SK-N-SH (cell line): Measurements from ENCODE around the gene RRP1B. TPM values are rescaled to one million over a fixed set of nuclear protein-coding genes. Genes with fewer than 3 reads are reported as not detected.

Source experiments
- CTCF ChIA-PET: fragments of 300-600, 350-600 bp; formaldehyde crosslinking; extraction: SDS; loops from one replicate; lab custom pipeline; 2021; lab: Yijun Ruan, JAX
- POLR2A ChIA-PET: fragments of 350-600 bp; sonication (Branson Sonifier 250); formaldehyde crosslinking; extraction: SDS; loops from one replicate; lab custom pipeline; 2020; ENCODE audit warnings: antibody characterized with exemption, inconsistent platforms; lab: Yijun Ruan, JAX
- DNase-seq: peaks from one replicate; pipeline ENCODE4 v3.0.0; 2012
- H2AFZ ChIP-seq: fragments of 200-600 bp; sonication (generic); 2 replicates; pipeline ENCODE4 v1.8.1; 2016; ENCODE audit warnings: antibody characterized with exemption, mild to moderate bottlenecking, low read depth
- H3F3A ChIP-seq: fragments of 200-600 bp; sonication (generic); replicated peaks from 2 replicates; pipeline ENCODE3; 2016; ENCODE audit warnings: antibody characterized with exemption, mild to moderate bottlenecking; ENCODE audit not compliant: insufficient read depth
- H3K27ac ChIP-seq, 2 experiments: fragments of 200-500 bp in 1 of 2; fragments of 200-600 bp in 1 of 2; sonication (Bioruptor generic) in 1 of 2; sonication (generic), shearing (Covaris generic) in 1 of 2; 2 replicates each; pipeline versions ENCODE4 v1.5.1 to v1.6.1; 2014 to 2016; ENCODE audit warnings: low read depth in 2 of 2, inconsistent platforms in 1 of 2, low read length in 1 of 2, mild to moderate bottlenecking in 1 of 2, mixed read lengths in 1 of 2
- H3K27me3 ChIP-seq: fragments of 200-600 bp; sonication (generic), shearing (Covaris generic); 2 replicates; pipeline ENCODE4 v1.6.1; 2016; ENCODE audit warnings: mixed run types; ENCODE audit not compliant: insufficient read depth
- H3K36me3 ChIP-seq, 2 experiments: fragments of 200-500 bp in 1 of 2; fragments of 200-600 bp in 1 of 2; sonication (Bioruptor generic) in 1 of 2; sonication (generic) in 1 of 2; replicated peaks in 1 of 2; 2 replicates each; pipeline versions ENCODE3 to v1.5.1; 2014 to 2016; ENCODE audit warnings: low read length in 1 of 2, mild to moderate bottlenecking in 1 of 2; ENCODE audit not compliant: insufficient read depth in 2 of 2, control insufficient read depth in 1 of 2
- H3K4me1 ChIP-seq, 2 experiments: fragments of 200-500 bp in 1 of 2; fragments of 200-600 bp in 1 of 2; sonication (Bioruptor generic) in 1 of 2; sonication (generic), shearing (Covaris generic) in 1 of 2; 2 replicates each; pipeline versions ENCODE4 v1.5.1 to v1.6.1; 2014 to 2016; ENCODE audit warnings: low read depth in 1 of 2, low read length in 1 of 2, mixed run types in 1 of 2; ENCODE audit not compliant: insufficient read depth in 2 of 2, control insufficient read depth in 1 of 2
- H3K4me2 ChIP-seq: fragments of 200-600 bp; sonication (generic), shearing (Covaris generic); 2 replicates; pipeline ENCODE4 v1.6.1; 2017; ENCODE audit warnings: mixed run types
- H3K4me3 ChIP-seq, 2 experiments: fragments of 200-500 bp in 1 of 2; fragments of 200-600 bp in 1 of 2; sonication (Bioruptor generic) in 1 of 2; sonication (generic), shearing (Covaris generic) in 1 of 2; 2 replicates each; pipeline versions ENCODE4 v1.5.1 to v1.8.1; 2014 to 2016; ENCODE audit warnings: low read depth in 2 of 2, inconsistent platforms in 1 of 2, low read length in 1 of 2, mild to moderate bottlenecking in 1 of 2, mixed read lengths in 1 of 2, moderate library complexity in 1 of 2
- H3K79me2 ChIP-seq: fragments of 200-600 bp; sonication (generic); 2 replicates; pipeline ENCODE4 v1.8.1; 2017; ENCODE audit warnings: mild to moderate bottlenecking; ENCODE audit not compliant: insufficient read depth
- H3K9ac ChIP-seq: fragments of 200-600 bp; sonication (generic); 2 replicates; pipeline ENCODE4 v1.6.1; 2017; ENCODE audit warnings: mixed run types
- H3K9me2 ChIP-seq: fragments of 200-600 bp; sonication (generic); 2 replicates; pipeline ENCODE4 v1.6.1; 2017; ENCODE audit warnings: mixed run types
- H3K9me3 ChIP-seq: fragments of 200-600 bp; sonication (generic); 2 replicates; pipeline ENCODE4 v1.6.1; 2017; ENCODE audit warnings: mixed run types, mild to moderate bottlenecking, moderate library complexity
- H4K20me1 ChIP-seq: fragments of 200-600 bp; sonication (generic); 2 replicates; pipeline ENCODE4 v1.6.1; 2017; ENCODE audit warnings: mild to moderate bottlenecking, mixed run types; ENCODE audit not compliant: insufficient read depth
- CHD2 ChIP-seq: fragments of 150-350 bp; IDR thresholded peaks from 2 replicates; pipeline ENCODE4 v1.6.1; 2018; ENCODE audit warnings: low read length; ENCODE audit not compliant: partially characterized antibody
- ELF1 ChIP-seq: IDR thresholded peaks from 2 replicates; pipeline ENCODE4 v1.4.0; 2012
- FOSL2 ChIP-seq: IDR thresholded peaks from 2 replicates; pipeline ENCODE4 v1.4.0; 2012; ENCODE audit warnings: low read depth, mild to moderate bottlenecking, moderate library complexity, borderline replicate concordance
- FOXJ3 ChIP-seq: sonication (generic); formaldehyde crosslinking; IDR thresholded peaks from 2 replicates; pipeline ENCODE4 v1.5.1; 2020; ENCODE audit warnings: mild to moderate bottlenecking, missing genetic modification reagents
- GABPA ChIP-seq: IDR thresholded peaks from 2 replicates; pipeline ENCODE4 v1.4.0; 2012; ENCODE audit warnings: low read depth, mild to moderate bottlenecking
- MXI1 ChIP-seq: IDR thresholded peaks from 2 replicates; pipeline ENCODE4 v1.6.1; 2012; ENCODE audit warnings: mild to moderate bottlenecking, low read depth, low read length, improper control_type of control experiment
- NFIC ChIP-seq: IDR thresholded peaks from 2 replicates; pipeline ENCODE4 v1.4.0; 2012; ENCODE audit warnings: borderline replicate concordance
- RAD21 ChIP-seq: IDR thresholded peaks from 2 replicates; pipeline ENCODE4 v1.6.1; 2012; ENCODE audit warnings: mild to moderate bottlenecking, low read length
- RCOR1 ChIP-seq: fragments of 150-350 bp; IDR thresholded peaks from 2 replicates; pipeline ENCODE4 v1.6.1; 2017; ENCODE audit warnings: antibody characterized with exemption, low read length
- RFX5 ChIP-seq: IDR thresholded peaks from 2 replicates; pipeline ENCODE4 v1.6.1; 2012; ENCODE audit warnings: mild to moderate bottlenecking, improper control_type of control experiment, low read length
- RXRA ChIP-seq: IDR thresholded peaks from 2 replicates; pipeline ENCODE4 v1.4.0; 2012; ENCODE audit warnings: low read depth, mild to moderate bottlenecking, borderline replicate concordance
- SIN3A ChIP-seq: IDR thresholded peaks from 2 replicates; pipeline ENCODE4 v1.6.1; 2012; ENCODE audit warnings: low read depth, mild to moderate bottlenecking, low read length, moderate library complexity, borderline replicate concordance
- TCF12 ChIP-seq: IDR thresholded peaks from 2 replicates; pipeline ENCODE4 v1.4.0; 2012
- WGBS: methylation state at CpG from one replicate; pipeline ENCODE4 v1.1.6; 2017; ENCODE audit warnings: low lambda C conversion rate; 5-methylcytosine and 5-hydroxymethylcytosine counted together
- polyA plus RNA-seq, 3 experiments: library from polyadenylated mRNA; depleted of rRNA; stranded (reverse); fragments of >200 nt; gene quantifications; 2 replicates each; pipeline ENCODE4 v1.2.3, GENCODE V29; 2012
- TF ChIP-seq, protein P1 (sequence below): IDR thresholded peaks from 2 replicates; pipeline ENCODE4 v1.4.0; 2012; ENCODE audit warnings: low read depth
- TF ChIP-seq, protein P2 (sequence below): fragments of 150-350 bp; IDR thresholded peaks from 2 replicates; pipeline ENCODE4 v1.6.1; 2016; ENCODE audit warnings: mild to moderate bottlenecking, low read depth, low read length

Gene RRP1B
- polyA plus RNA-seq, 1 of the 3 experiments (the other 2 are of a cell fraction) = 10.4 TPM

DNA sequence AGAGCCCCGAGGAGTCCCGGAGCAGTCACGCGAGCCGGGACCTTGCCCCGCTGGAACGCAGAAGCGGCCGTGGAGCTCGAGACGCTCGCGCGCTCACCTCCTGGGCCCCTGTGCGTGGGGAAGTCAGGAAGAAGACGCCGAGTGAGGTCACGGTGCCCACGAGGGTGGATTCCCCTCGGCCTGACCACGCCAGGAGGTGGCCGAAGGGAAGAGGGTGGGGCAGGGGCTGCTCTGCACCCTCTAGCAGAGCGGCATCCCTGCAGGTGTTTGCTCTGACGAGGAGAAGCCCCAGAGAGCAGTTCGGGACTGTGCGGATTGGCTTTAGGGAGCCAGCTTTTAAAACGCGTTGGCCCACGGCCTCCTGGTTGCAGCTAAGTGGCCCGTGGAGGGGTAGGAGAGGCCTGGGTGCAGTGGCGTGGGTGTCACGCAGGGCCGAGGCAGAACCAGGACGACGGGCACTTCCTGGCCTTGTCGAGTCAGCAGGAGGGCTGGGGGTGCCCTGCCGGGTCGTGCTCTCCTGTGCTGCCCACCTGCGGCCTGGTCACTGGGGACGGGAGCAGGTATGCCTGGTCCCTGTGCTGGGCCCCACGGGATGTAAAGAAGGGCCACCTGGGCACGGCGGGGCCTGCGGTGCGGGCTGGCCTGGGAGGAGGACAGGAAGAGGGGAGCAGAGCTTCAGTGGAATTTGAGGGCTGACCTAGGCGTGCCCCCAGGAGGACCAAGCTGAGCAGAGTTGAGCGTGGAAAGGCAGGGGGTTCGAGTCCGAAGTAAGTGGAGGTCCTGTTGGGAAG lies 60.6 kb downstream of the RRP1B start:
- peak overlapping the region; percentile 28 to 61; a peak in 2 of 4 replicates for H3K27ac ChIP-seq
- peaks cover 35% of the 10 kb centered on the region for H4K20me1 ChIP-seq
- H3K9me2 ChIP-seq = no peaks in the 10 kb centered on the region
- H3K4me3 ChIP-seq = peak overlapping the region; percentile 95
- no peak for DNase-seq
- 45% methylated on average over 21 of the region's 49 CpGs for WGBS
- H3K9me3 ChIP-seq = no peaks in the 10 kb centered on the region
- no peak for TF ChIP-seq FOXJ3 (CRISPR knock-in tag)
- peak overlapping the region; percentile 100 for H3K4me2 ChIP-seq
- H3K36me3 ChIP-seq = no peaks in the 10 kb centered on the region
- peak overlapping the region; percentile 91 for H3K9ac ChIP-seq
- POLR2A ChIA-PET = interaction anchor here (1.9 kb wide), 1 partner anchor 9 kb away, joined by 5 read pairs; no protein-coding TSS in a partner anchor
- H3K79me2 ChIP-seq = peaks cover 53% of the 10 kb centered on the region
- peaks cover 0 to 19% of the 10 kb centered on the region in 2 experiments; a peak in 2 of 4 replicates for H3K4me1 ChIP-seq
- no peaks in the 10 kb centered on the region for H3K27me3 ChIP-seq
- H3F3A ChIP-seq = no peaks in the 10 kb centered on the region
- H2AFZ ChIP-seq = peak overlapping the region; percentile 70; the same call in 1 of the 2 replicates
- CTCF ChIA-PET = interaction anchor here (1.1 to 1.4 kb wide), 2 partner anchors 8 to 91 kb away, joined by 3 to 6 read pairs; no protein-coding TSS in a partner anchor

DNA sequence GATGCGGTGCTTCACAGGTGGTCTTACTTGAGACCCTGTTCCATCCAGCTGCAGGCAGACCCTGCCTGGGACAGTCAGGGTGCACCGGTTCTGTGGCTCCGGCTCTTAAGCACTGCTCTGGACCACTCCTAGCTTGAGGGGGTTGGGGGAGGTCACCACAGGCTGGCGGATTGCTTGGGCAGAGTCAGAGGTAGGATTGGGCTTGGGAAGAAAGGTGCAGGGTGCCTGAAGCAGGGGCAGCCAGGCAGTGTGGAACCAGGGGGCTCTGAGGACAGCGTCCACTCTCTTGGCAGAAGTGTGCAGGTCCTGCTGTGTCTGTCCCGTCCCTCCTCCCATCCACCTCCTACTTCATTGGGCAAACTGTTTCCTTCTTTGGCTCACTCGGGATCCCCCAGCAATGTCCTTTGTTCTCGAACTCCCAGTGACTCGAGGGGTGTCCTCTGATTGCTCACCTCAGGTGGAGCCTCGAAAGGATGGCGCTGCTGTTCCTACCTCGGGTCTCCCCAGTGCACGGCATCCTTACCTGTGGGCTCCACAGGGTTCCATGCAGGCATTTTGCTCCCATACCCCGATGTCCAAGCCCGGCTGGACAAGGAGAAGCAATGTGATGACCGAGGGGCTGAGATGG lies 61.3 kb downstream of the RRP1B start:
- Histone ChIP-seq H3F3A (no peaks in the 10 kb centered on the region), H3K36me3 (no peaks in the 10 kb centered on the region), H3K4me1 (peaks cover 4 to 21% of the 10 kb centered on the region in 2 experiments; a peak in 2 of 4 replicates), H3K4me3 (peak overlapping the region; percentile 95), H3K9me2 (no peaks in the 10 kb centered on the region), H3K27ac (no peak overlapping the region), H4K20me1 (peaks cover 35% of the 10 kb centered on the region), H3K4me2 (peak overlapping the region; percentile 100), H3K9me3 (no peaks in the 10 kb centered on the region)
- no peak for DNase-seq
- 92% methylated on average over 12 of the region's 16 CpGs for WGBS
- no peak for TF ChIP-seq RCOR1
- TF ChIP-seq TCF12 = no peak
- no peak for TF ChIP-seq GABPA
- no peak for TF ChIP-seq ELF1
- no peak for TF ChIP-seq FOSL2
- no peak for TF ChIP-seq FOXJ3 (CRISPR knock-in tag)
- no peak for TF ChIP-seq CHD2
- no peak for TF ChIP-seq RAD21
- TF ChIP-seq RXRA = no peak
- no peak for TF ChIP-seq MXI1
- TF ChIP-seq SIN3A = no peak
- no peak for TF ChIP-seq RFX5
- TF ChIP-seq NFIC = no peak
- TF ChIP-seq, protein P1, sequence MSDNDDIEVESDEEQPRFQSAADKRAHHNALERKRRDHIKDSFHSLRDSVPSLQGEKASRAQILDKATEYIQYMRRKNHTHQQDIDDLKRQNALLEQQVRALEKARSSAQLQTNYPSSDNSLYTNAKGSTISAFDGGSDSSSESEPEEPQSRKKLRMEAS = no peak
- TF ChIP-seq, protein P2, sequence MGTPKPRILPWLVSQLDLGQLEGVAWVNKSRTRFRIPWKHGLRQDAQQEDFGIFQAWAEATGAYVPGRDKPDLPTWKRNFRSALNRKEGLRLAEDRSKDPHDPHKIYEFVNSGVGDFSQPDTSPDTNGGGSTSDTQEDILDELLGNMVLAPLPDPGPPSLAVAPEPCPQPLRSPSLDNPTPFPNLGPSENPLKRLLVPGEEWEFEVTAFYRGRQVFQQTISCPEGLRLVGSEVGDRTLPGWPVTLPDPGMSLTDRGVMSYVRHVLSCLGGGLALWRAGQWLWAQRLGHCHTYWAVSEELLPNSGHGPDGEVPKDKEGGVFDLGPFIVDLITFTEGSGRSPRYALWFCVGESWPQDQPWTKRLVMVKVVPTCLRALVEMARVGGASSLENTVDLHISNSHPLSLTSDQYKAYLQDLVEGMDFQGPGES = no peak
- TF ChIP-seq, all 33 proteins: peak for 0
- Histone ChIP-seq H3K27me3 (no peaks in the 10 kb centered on the region), H3K79me2 (peaks cover 58% of the 10 kb centered on the region), H2AFZ (no peak overlapping the region), H3K9ac (peak overlapping the region; percentile 91; the same call in 1 of the 2 replicates)
- ChIA-PET CTCF (interaction anchor here (1.1 to 1.4 kb wide), 2 partner anchors 7 to 90 kb away, joined by 3 to 6 read pairs; no protein-coding TSS in a partner anchor), POLR2A (interaction anchor here (1.9 kb wide), 1 partner anchor 8 kb away, joined by 5 read pairs; no protein-coding TSS in a partner anchor)
